NCI-H460 (cell line): ENCODE data around the gene FUBP1. TPM values are rescaled to one million over a fixed set of nuclear protein-coding genes. Genes with fewer than 3 reads are reported as not detected.
"Not testable (repeated sequence)": the region's sequence is repeated elsewhere in the genome, so short reads cannot be mapped to it uniquely, and the experiment has no call there.

ENCODE experiments used
- DNase-seq: peaks from one replicate; pipeline ENCODE4 v3.0.0-alpha.2; 2016; ENCODE audit warnings: low read depth; ENCODE audit errors: extremely low read depth
- polyA plus RNA-seq: library from polyadenylated mRNA; depleted of rRNA; stranded (reverse); fragments of >200 nt; gene quantifications from 2 replicates; pipeline ENCODE4 v1.2.3, GENCODE V29; 2014; cell fraction: nucleus; rRNA removed
- total RNA-seq: library from RNA; depleted of rRNA; stranded (reverse); fragments of >200 nt; shearing (Covaris generic); gene quantifications from 2 replicates; pipeline ENCODE4 v1.2.3, GENCODE V29; 2014; rRNA removed

The FUBP1 gene
- 97.4 and 124 TPM in 2 replicates for total RNA-seq
- 205 and 312 TPM in 2 replicates for polyA plus RNA-seq

DNA sequence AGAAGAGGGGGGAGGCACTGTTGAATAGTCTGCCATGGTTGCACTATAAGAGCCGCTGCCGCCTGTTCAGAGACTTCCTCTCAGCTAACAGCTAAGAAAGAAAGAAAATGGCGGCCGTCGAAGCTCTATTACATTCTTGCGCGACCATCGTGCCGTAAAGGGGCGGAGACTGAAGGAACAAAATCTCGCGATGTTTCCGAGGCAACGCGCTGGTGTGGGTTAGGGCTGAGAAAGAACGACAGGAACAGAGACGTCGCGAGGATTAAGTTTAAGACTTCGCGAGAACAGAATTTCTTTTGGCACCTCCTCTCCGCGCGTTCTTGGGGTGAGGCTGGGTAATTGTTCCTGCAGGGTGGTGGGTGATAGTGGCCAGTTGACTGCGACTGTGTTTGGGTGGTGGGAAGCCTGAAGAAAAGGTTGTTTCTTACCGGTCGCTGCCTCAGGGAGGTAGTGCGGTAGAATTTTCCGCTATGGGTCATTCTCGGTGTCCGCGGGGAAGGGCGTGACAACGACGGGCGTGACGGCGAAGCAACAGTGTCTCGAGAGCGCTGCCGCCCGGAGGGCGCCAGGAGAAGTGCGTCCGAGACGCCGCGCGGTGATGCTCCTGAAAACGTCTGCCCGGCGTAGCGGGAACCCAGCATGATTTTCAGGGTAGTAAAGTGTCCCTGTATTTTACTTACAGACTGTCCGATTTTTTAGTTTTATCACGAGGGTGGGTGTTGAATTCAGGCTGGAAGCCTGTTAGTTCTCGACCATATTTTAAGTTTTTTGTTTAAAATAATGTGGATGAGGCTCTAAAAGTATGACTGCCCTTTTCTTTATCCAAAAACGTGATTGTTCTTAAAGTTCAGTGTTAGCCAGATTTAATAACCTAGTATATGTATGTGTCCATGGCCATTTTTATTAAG lies at the start of gene FUBP1:
TSS of gene FUBP1 (minus strand) at position 104 of the 908 bp plus-strand sequence. CDS start at position 36, 68 bp downstream.
- peak; percentile 98 for DNase-seq

DNA sequence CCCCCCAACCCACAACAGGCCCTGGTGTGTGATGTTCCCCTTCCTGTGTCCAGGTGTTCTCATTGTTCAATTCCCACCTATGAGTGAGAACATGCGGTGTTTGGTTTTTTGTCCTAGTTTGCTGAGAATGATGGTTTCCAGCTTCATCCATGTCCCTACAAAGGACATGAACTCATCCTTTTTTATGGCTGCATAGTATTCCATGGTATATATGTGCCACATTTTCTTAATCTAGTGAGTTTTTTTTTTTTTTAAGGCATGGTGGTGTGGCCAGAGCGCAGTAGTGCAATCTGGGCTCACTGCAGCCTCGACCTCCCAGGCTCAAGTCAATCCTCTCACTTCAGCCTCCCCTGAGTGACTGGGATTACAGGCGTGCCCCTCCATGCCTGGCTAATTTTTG lies 42.3 kb upstream of the FUBP1 start:
- not testable (repeated sequence) for DNase-seq

DNA sequence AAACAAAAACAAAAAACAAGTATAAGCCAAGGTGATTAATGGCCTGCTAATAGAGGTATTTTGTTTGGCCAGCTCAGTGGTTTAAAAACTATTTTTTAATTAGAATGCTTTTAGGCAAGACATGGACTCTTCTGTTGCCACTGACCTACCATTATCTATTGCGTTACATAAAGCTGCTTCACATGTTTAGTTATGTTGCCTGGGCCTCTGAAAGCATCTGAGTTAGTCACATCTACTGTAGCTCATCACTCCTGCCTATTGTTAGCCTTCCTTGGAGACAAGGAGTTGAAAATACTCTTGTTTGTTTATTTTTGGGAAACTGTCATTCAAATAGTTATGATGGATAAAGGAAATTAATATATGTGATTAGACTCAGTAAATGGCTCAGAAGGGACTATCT lies 40.2 kb upstream of the FUBP1 start:
- DNase-seq: no peak

GRCh38 chr1:78015148-78015547 lies 36.3 kb upstream of the FUBP1 start:
- DNase-seq: no peak

DNA sequence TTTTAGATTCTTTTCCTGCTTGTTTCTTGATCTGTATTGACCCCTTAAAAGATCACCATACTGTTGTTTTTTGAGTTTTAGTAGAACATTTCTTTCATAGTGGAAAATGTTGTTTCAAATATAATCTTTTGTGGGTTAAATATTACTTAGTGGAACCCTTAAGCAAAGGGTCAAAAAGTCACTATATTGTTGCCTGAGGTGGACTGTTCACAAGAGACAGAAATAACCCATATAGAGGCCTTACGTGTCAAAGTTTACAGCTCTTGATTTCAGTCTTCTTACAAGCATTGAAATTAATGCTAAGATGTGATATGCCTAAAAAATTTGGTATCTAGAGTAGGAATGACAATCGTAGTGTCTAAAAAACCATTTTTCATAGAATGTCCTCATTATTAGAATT lies 32.2 kb upstream of the FUBP1 start:
- DNase-seq: no peak

DNA sequence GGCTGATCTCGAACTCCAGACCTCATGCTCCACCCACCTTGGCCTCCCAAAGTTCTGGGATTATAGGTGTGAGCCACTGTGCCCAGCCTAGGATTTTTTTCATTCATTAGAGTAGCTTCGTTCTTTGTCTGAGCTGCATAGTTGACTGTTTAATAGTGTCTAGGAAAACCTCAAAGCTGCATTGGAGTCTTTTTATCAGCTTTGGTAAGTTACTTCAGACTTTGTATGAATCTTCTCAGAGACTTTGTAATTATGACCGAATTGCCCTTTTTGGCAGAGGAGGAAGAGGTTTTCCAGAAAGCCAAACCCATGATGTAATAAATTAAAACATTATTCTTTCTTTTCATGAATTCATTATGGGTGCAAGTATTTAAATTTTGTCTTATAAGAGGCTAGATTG lies 31.0 kb upstream of the FUBP1 start:
- DNase-seq: no peak

GRCh38 chr1:78009276-78009675 lies 30.4 kb upstream of the FUBP1 start:
- no peak for DNase-seq

- DNase-seq: no peak
Observed at GRCh38 chr1:78007677-78008341, 28.9 kb upstream of the FUBP1 start.

- no peak for DNase-seq
Observed at GRCh38 chr1:78006521-78006920, 27.6 kb upstream of the FUBP1 start.

DNA sequence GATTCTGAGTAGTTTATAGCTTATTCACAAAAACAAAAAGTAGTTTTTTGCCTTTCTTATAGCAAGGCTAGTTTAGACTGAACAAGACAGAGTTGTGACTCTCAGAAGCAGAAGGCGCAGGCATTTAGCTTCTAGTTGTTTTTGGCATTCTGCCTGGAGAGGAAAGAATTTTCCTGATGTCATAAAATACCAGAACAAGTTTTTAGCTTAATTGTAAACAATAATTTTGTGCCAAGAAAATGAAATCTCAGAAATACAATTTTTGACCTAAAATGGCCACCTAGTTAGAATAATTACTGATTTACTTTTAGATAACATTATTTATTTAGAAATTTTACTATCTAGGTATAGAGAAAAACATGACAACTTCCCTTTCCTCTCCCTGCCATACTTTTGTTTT lies 26.9 kb upstream of the FUBP1 start:
- DNase-seq: peak; percentile 74

- no peak for DNase-seq
Observed at GRCh38 chr1:78005448-78005722, 26.5 kb upstream of the FUBP1 start.

GRCh38 chr1:78004719-78005447 lies 26.0 kb upstream of the FUBP1 start, which contains the start of gene DNAJB4:
Gene DNAJB4 (plus strand): TSS chr1:78004939. CDS start chr1:78005111, 172 bp downstream.
- DNase-seq: peak; percentile 96

GRCh38 chr1:78003882-78004718 lies 25.2 kb upstream of the FUBP1 start:
- DNase-seq: peak; percentile 81

DNA sequence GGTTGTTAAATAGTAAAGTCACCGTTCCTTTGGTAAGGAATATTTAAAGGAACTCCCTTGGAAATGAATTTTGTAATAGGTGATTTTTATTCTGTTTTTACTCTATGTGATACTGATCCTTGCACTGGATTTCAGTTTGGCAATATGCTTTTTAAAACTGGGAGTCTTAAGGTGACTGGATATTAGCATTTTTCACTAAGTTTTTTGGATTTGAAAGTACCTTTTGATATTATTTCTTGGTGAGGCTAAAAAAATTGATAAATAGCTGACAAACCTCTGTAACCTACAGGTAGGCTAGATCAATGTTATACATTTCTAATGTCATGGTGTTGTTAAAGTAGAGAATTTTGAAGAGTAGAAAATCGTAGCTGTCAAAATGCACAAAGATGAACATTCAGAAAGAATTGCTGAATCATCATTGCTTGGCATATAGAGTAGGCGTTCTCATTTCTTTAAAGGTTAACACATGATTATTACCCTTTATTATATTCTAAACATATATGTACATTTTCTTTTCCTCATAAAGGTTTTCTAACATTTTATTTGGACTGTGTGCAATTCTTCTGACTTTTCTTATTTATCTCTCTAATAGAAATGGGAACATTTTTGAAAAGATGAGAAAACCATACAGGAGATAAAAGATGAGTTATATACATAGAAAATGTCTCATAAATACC lies 24.3 kb upstream of the FUBP1 start:
- DNase-seq: no peak

GRCh38 chr1:78000536-78000935 lies 21.7 kb upstream of the FUBP1 start:
- DNase-seq: not testable (repeated sequence)

GRCh38 chr1:77996734-77997133 lies 17.9 kb upstream of the FUBP1 start:
- DNase-seq: no peak

- DNase-seq: no peak
Observed at GRCh38 chr1:77994117-77994705, 15.3 kb upstream of the FUBP1 start.

DNA sequence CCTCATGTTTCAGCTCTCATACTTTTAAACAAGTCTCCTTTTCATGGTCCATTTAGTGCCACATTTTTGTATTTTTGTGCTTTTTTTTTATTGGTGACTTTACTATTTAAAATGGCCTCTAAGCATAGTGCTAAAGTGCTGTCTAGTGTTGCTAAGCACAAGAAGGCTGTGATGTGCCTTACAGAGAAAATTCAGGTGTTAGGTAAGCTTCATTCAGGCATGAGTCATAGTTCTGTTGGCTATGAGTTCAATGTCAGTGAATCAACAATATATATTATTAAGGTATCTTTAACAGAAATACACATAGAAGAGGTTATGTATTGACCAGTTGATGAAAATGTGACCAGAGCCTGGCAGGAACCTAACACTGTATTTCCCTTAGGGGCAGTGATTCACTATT lies 12.8 kb upstream of the FUBP1 start:
- DNase-seq: no peak

DNA sequence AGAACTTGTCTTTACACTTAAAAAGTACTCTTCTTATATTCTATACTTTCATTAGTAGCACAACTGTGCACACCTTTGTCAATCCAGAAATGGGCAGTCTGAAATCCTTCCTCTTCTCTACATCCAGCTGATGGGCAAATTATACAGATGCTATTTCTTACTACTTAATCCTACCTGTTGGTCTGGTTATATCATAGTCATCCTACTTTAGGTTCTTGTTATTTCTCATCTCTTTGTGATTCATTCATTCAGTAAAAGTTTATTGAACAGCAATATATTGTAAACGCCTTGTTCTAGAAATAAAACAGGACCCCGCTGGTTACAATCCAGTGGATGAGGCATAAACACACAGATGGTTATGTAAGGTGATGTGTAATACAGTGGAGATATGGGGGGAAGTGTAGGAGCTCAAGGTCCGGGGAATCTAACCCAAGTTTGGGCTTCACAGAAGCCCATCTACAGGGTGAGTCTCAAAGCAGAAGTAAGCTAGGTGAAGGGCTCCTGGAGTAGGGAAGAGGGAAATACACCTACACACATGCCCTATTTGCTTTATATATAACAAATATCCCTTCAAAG lies 11.8 kb upstream of the FUBP1 start:
- DNase-seq: no peak
